Measurements from ENCODE around the gene STRIT1. TPM values are rescaled to one million over a fixed set of nuclear protein-coding genes. Genes with fewer than 3 reads are reported as not detected.
A peak's percentile ranks its signal among the peaks of the same experiment; 100 is the strongest.

STRIT1 gene
- polyA plus RNA-seq, 3 donors: not detected

DNA sequence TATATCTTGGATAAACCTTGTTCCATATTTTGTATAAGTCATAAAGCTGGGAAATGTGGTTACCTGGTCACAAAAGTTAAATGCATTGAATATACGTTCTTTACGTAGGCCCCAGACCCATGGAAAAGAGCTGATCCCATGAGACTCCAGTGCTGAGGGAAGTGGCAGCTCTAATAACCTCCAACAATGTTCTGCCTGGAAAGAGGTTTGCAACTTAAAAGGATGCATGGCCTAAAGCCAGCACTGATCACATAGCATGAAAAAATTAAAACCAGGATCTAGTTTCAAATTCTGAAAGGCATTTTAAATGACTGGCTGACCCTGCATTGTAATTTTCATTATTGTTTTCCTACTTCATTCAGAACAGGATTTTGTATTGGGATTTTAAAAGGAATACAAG lies 27.9 kb upstream of the STRIT1 start:
- Histone ChIP-seq H3K4me2 (replicated peaks; ENCODE audit: extremely low read depth, low read length, poor library complexity, severe bottlenecking) (no peak overlapping the region), H3K9ac (ENCODE audit: insufficient read depth, low read length, poor library complexity, severe bottlenecking) (no peak overlapping the region), H3K27ac (ENCODE audit: low read depth in 1 of 2, low read length in 2 of 2) (no peak overlapping the region), H3K4me3 (replicated peaks in 1 of 3; ENCODE audit: low read depth in 2 of 3, low read length in 3 of 3) (no peak overlapping the region), H2AFZ (ENCODE audit: insufficient read depth, low read depth, low read length, poor library complexity, severe bottlenecking) (peak overlapping the region; percentile 4), H3K36me3 (replicated peaks in 1 of 2; ENCODE audit: control insufficient read depth in 1 of 2, insufficient read depth in 2 of 2, low read length in 2 of 2) (no peaks in the 10 kb centered on the region), H3K27me3 (ENCODE audit: control insufficient read depth in 2 of 2, insufficient read depth in 2 of 2, low read length in 2 of 2) (no peaks in the 10 kb centered on the region), H3K4me1 (ENCODE audit: control insufficient read depth in 1 of 2, insufficient read depth in 2 of 2, low read length in 2 of 2) (no peaks in the 10 kb centered on the region), H4K20me1 (ENCODE audit: insufficient read depth, low read length) (no peaks in the 10 kb centered on the region), H3K79me2 (ENCODE audit: insufficient read depth, low read length) (no peaks in the 10 kb centered on the region), H3K9me3 (replicated peaks in 1 of 2; ENCODE audit: control insufficient read depth in 1 of 2, insufficient read depth in 1 of 2, low read length in 2 of 2) (no peaks in the 10 kb centered on the region)
- whole genome bisulfite sequencing (ENCODE audit: insufficient coverage): 93% methylated on average over 2 of the region's 2 CpGs
- intact Hi-C loops (cut with micrococcal nuclease): loop anchor here in 1 of 2 donors (10.0 kb wide), 1 partner anchor 987 kb away; no protein-coding TSS in a partner anchor
- Mint-ChIP-seq H3K36me3 (no peaks in the 10 kb centered on the region), H3K27ac (no peak overlapping the region), H3K27me3 (ENCODE audit: low read depth in 3 of 3) (peaks cover 0 to 4% (median 0%) of the 10 kb centered on the region in 3 donors), H3K4me1 (no peaks in the 10 kb centered on the region), H3K9me3 (peaks cover 0 to under 1% (median 0%) of the 10 kb centered on the region in 7 donors), H3K4me3 (no peak overlapping the region)
- no peak for DNase-seq
- TF ChIP-seq, protein P1, sequence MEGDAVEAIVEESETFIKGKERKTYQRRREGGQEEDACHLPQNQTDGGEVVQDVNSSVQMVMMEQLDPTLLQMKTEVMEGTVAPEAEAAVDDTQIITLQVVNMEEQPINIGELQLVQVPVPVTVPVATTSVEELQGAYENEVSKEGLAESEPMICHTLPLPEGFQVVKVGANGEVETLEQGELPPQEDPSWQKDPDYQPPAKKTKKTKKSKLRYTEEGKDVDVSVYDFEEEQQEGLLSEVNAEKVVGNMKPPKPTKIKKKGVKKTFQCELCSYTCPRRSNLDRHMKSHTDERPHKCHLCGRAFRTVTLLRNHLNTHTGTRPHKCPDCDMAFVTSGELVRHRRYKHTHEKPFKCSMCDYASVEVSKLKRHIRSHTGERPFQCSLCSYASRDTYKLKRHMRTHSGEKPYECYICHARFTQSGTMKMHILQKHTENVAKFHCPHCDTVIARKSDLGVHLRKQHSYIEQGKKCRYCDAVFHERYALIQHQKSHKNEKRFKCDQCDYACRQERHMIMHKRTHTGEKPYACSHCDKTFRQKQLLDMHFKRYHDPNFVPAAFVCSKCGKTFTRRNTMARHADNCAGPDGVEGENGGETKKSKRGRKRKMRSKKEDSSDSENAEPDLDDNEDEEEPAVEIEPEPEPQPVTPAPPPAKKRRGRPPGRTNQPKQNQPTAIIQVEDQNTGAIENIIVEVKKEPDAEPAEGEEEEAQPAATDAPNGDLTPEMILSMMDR (IDR thresholded peaks at IDR 0.05): no peak

DNA sequence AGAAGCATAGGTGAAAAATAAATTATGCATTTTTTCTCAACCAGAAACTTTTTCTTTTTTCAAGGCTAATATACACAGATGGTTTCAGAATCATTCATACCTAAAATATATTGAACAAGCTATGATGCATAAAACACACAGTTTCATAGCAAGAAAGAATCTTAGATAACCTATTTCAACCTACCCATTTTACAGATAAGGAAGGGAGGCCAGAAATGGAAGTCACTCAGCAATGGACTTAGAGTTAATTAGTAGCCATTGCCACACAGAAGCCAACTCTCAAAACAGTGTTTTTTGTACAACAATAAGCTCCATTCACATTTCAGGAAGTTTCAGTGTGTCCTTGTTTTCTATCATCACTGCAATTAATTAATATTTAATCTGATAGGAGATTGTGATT lies 27.5 kb upstream of the STRIT1 start:
- Mint-ChIP-seq H3K27ac (no peak overlapping the region), H3K9me3 (no peaks in the 10 kb centered on the region), H3K4me3 (no peak overlapping the region), H3K36me3 (no peaks in the 10 kb centered on the region), H3K27me3 (ENCODE audit: low read depth in 3 of 3) (peaks cover 0 to 2% (median 0%) of the 10 kb centered on the region in 3 donors), H3K4me1 (no peaks in the 10 kb centered on the region)
- Histone ChIP-seq H3K4me1 (ENCODE audit: control insufficient read depth in 1 of 2, insufficient read depth in 2 of 2, low read length in 2 of 2) (no peaks in the 10 kb centered on the region), H3K4me2 (replicated peaks; ENCODE audit: extremely low read depth, low read length, poor library complexity, severe bottlenecking) (no peak overlapping the region), H3K36me3 (replicated peaks in 1 of 2; ENCODE audit: control insufficient read depth in 1 of 2, insufficient read depth in 2 of 2, low read length in 2 of 2) (no peaks in the 10 kb centered on the region), H2AFZ (ENCODE audit: insufficient read depth, low read depth, low read length, poor library complexity, severe bottlenecking) (peak overlapping the region; percentile 4), H3K27me3 (ENCODE audit: control insufficient read depth in 2 of 2, insufficient read depth in 2 of 2, low read length in 2 of 2) (no peaks in the 10 kb centered on the region), H3K27ac (ENCODE audit: low read depth in 1 of 2, low read length in 2 of 2) (no peak overlapping the region), H3K9ac (ENCODE audit: insufficient read depth, low read length, poor library complexity, severe bottlenecking) (no peak overlapping the region), H3K4me3 (replicated peaks in 1 of 3; ENCODE audit: low read depth in 2 of 3, low read length in 3 of 3) (no peak overlapping the region), H3K9me3 (replicated peaks in 1 of 2; ENCODE audit: control insufficient read depth in 1 of 2, insufficient read depth in 1 of 2, low read length in 2 of 2) (no peaks in the 10 kb centered on the region), H4K20me1 (ENCODE audit: insufficient read depth, low read length) (no peaks in the 10 kb centered on the region), H3K79me2 (ENCODE audit: insufficient read depth, low read length) (no peaks in the 10 kb centered on the region)
- DNase-seq: no peak
- TF ChIP-seq, protein P1 (IDR thresholded peaks at IDR 0.05): no peak
- intact Hi-C loops (cut with micrococcal nuclease): loop anchor here in 1 of 2 donors (10.0 kb wide), 1 partner anchor 986 kb away; no protein-coding TSS in a partner anchor

Data from CD14-positive monocyte (primary cell).